Glutamatergic neuron (in vitro differentiated cells): Measurements from ENCODE around the gene CHI3L1. TPM values are rescaled to one million over a fixed set of nuclear protein-coding genes. Genes with fewer than 3 reads are reported as not detected.

Experiments
- DNase-seq: peaks from one replicate; pipeline ENCODE4 v3.0.0; 2022
- H3K27ac Mint-ChIP-seq: one replicate; pipeline ENCODE4 v1.8.0; 2020; ENCODE audit warnings: mild to moderate bottlenecking, mixed read lengths, inconsistent platforms; ENCODE audit not compliant: unreplicated experiment
- H3K27me3 Mint-ChIP-seq: one replicate; pipeline ENCODE4 v1.8.0; 2020; ENCODE audit warnings: mild to moderate bottlenecking, moderate library complexity, mixed read lengths, inconsistent platforms; ENCODE audit not compliant: unreplicated experiment
- H3K36me3 Mint-ChIP-seq: one replicate; pipeline ENCODE4 v1.8.0; 2020; ENCODE audit warnings: mild to moderate bottlenecking, mixed read lengths, inconsistent platforms; ENCODE audit not compliant: unreplicated experiment
- H3K4me1 Mint-ChIP-seq: one replicate; pipeline ENCODE4 v1.8.0; 2020; ENCODE audit warnings: mild to moderate bottlenecking, low read depth, mixed read lengths, inconsistent platforms; ENCODE audit not compliant: unreplicated experiment
- H3K4me3 Mint-ChIP-seq: one replicate; pipeline ENCODE4 v1.8.0; 2020; ENCODE audit warnings: mild to moderate bottlenecking, mixed read lengths, inconsistent platforms; ENCODE audit not compliant: unreplicated experiment
- H3K9me3 Mint-ChIP-seq: one replicate; pipeline ENCODE4 v1.8.0; 2020; ENCODE audit warnings: mild to moderate bottlenecking, moderate library complexity, mixed read lengths, inconsistent platforms; ENCODE audit not compliant: unreplicated experiment
- total RNA-seq: library from RNA; stranded (reverse); fragmentation: NEBNext Ultra II Directional; extraction: Animal tissue kit (Norgen Biotek cat#: 25700); gene quantifications from one replicate; pipeline ENCODE4 v1.2.1, GENCODE V29; 2021; ENCODE audit not compliant: unreplicated experiment
- TF ChIP-seq, protein P1 (sequence below): fragments of 200-600 bp; sonication (generic); IDR thresholded peaks from one replicate; pipeline ENCODE4 v1.5.0; 2021; ENCODE audit not compliant: partially characterized antibody, unreplicated experiment

CHI3L1 gene
- total RNA-seq, 1 donor from 2014 or later, result not detected

DNA sequence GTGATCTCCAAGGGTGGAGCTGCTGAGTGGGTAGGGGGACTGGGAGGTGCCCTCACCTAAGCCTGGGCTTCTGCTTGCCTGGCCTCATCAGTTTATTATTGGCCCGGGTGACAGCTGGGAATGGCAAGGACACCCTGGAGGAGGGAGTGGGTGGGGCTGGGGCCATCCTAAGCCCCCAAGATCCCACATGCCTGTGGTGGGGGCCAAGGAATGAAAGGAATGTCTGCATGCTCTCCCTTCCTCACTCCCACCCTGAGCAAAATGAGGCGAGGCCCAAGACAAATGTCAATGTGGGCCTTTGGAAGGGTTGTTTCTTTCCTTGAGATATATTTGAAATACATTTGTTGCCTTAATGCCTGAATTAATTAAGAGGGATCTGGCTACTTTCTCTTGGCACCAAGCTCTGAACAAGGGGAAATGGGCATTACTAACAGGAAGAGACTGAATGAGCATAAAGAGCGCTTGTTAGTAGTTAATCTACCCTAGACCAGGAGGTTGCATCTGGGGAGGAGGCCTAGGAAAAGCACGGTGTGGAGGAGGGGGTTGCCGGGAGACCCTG lies 19.7 kb upstream of the CHI3L1 start:
- Mint-ChIP-seq H3K27me3 (peaks cover 9% of the 10 kb centered on the region), H3K4me3 (no peak overlapping the region), H3K9me3 (peaks cover 14% of the 10 kb centered on the region), H3K27ac (no peak overlapping the region), H3K4me1 (peaks cover 16% of the 10 kb centered on the region), H3K36me3 (no peaks in the 10 kb centered on the region)
- no peak for DNase-seq
- TF ChIP-seq, protein P1, sequence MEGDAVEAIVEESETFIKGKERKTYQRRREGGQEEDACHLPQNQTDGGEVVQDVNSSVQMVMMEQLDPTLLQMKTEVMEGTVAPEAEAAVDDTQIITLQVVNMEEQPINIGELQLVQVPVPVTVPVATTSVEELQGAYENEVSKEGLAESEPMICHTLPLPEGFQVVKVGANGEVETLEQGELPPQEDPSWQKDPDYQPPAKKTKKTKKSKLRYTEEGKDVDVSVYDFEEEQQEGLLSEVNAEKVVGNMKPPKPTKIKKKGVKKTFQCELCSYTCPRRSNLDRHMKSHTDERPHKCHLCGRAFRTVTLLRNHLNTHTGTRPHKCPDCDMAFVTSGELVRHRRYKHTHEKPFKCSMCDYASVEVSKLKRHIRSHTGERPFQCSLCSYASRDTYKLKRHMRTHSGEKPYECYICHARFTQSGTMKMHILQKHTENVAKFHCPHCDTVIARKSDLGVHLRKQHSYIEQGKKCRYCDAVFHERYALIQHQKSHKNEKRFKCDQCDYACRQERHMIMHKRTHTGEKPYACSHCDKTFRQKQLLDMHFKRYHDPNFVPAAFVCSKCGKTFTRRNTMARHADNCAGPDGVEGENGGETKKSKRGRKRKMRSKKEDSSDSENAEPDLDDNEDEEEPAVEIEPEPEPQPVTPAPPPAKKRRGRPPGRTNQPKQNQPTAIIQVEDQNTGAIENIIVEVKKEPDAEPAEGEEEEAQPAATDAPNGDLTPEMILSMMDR, result no peak

DNA sequence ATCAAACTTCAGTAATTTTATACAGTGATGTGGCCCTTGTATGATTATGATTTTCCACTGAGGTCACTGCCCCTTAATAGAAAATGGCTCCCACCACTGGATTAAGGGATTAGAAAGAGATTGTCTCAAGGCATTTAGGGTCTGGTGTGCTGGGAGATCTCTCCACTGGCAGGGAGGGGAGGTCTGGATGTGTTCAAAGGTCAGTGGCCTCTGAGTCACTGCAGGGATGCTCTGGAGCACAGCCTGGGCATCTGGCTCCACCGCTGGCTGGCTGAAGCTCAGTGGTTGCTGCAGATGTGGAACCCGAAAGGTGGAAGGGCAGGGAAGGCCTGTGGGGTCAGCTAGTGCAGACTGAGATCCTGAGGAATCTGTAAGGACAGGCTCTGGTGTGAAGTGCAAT lies 18.3 kb upstream of the CHI3L1 start:
- Mint-ChIP-seq H3K9me3 (peaks cover 11% of the 10 kb centered on the region), H3K27me3 (peaks cover 13% of the 10 kb centered on the region), H3K4me1 (peaks cover 20% of the 10 kb centered on the region), H3K4me3 (no peak overlapping the region), H3K27ac (no peak overlapping the region), H3K36me3 (no peaks in the 10 kb centered on the region)
- TF ChIP-seq, protein P1, result no peak
- no peak for DNase-seq

DNA sequence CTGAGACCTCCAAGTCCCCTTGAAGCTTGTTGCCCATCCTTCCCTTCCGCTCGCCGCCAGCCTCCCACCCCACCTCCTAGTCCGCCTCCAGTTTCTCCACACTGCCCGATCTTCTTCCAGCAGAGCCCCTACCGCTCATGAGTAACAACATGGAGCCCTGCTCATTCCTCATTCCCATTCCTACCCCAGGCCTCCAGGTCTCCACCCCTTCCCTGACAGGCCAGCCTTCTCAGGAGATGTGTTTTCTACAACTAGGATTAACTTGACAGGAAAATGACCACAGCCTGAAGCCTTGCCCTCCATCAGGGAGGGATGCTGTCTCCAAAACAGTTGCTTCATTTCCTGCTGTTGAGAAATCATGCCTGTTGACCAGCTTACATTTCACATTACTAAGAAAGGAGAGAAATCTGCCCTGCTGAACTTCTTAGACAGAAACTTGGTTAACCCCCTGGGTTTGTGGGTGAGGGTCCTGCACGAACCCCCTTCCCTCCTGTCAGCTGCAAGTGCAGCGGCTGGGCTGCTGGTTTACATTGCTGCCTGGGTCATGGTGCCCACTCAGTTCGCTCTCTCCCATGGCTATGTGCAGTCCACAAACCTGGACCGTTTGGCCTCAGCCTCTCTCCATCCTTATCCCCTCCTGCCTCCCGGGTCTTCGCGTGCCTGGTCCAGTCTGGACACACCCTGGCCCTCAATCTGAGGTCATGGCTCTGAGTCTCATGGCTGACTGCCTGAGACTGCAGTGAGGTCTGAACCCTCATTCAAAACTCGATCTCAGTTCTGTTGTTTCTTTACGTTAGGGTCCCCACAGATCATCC lies 16.1 kb upstream of the CHI3L1 start:
- no peak for DNase-seq
- H3K4me3 Mint-ChIP-seq, result no peak overlapping the region
- TF ChIP-seq, protein P1, result no peak
- H3K27me3 Mint-ChIP-seq, result peaks cover 13% of the 10 kb centered on the region
- peaks cover 13% of the 10 kb centered on the region for H3K4me1 Mint-ChIP-seq
- H3K27ac Mint-ChIP-seq, result no peak overlapping the region
- H3K9me3 Mint-ChIP-seq, result peaks cover 8% of the 10 kb centered on the region
- H3K36me3 Mint-ChIP-seq, result peaks cover 4% of the 10 kb centered on the region

DNA sequence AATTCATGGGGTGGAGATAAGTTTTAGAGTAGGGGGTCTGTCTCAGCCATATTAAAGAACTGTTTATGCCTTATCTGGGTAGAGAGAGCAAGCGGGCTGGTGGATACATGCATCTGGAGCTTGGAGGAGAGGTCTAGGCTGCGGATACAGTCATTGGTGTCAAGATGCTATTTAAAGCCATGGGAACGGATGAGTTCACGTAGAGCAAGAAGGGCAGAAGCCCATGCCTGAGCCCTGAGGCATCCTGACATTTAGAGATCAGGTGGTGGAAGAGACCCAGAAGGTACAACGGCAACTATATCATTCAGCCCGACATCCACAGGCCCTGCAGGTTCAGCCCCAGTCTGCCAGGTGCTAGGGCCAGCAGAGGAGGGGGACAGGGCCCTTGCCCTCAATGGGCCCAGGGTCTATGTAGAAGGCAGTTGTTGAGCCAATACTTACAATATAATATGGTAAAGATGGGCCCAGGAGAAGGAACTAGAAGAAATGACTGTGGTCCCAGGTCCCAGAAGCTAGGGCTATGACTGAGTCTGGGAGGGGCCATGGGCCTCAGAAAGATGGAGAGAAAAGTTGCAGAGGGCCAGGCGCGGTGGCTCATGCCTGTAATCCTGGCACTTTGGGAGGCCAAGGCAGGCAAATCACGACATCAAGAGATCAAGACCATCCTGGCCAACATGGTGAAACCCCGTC lies 15.2 kb upstream of the CHI3L1 start:
- Mint-ChIP-seq H3K27ac (no peak overlapping the region), H3K4me1 (peaks cover 7% of the 10 kb centered on the region), H3K36me3 (peaks cover 4% of the 10 kb centered on the region), H3K4me3 (no peak overlapping the region), H3K9me3 (peaks cover 2% of the 10 kb centered on the region), H3K27me3 (peaks cover 11% of the 10 kb centered on the region)
- DNase-seq, result no peak
- TF ChIP-seq, protein P1, result no peak

DNA sequence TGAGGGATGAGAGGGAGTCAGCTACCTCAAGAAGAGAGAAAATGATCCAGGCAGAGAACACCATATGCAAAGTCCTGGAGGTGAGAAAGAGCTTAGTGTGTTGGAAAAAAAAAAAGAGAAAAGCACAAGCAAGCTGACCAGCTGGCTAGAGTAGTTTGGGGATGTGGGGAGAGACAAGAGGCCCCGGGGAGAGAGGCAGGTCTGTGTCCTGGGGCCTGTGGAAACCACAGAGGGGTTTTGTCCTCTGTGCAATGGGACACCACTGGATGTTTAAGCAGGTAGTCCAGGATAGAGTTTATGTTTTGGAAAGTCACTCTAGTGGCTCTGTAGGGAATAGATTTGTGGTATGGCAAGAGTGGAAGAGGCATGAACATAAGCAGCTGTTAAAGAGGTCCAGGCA lies 14.4 kb upstream of the CHI3L1 start:
- TF ChIP-seq, protein P1, result no peak

More for the DNA sequence above, 14.4 kb upstream of the CHI3L1 start:
- Mint-ChIP-seq H3K4me1 (peaks cover 4% of the 10 kb centered on the region), H3K4me3 (no peak overlapping the region), H3K27ac (no peak overlapping the region), H3K9me3 (peaks cover 2% of the 10 kb centered on the region), H3K36me3 (peaks cover 4% of the 10 kb centered on the region), H3K27me3 (peaks cover 11% of the 10 kb centered on the region)
- DNase-seq, result no peak
